ENCODE data around the gene ARFGEF3. TPM values are rescaled to one million over a fixed set of nuclear protein-coding genes. Genes with fewer than 3 reads are reported as not detected.
A peak's percentile ranks its signal among the peaks of the same experiment; 100 is the strongest.

The ARFGEF3 gene
- total RNA-seq, 1 donor from 2014 or later, result 2.0 TPM

- no peak for DNase-seq
- no peaks in the 10 kb centered on the region for H3K36me3 ChIP-seq
- H3K4me1 ChIP-seq, result peaks cover 17% of the 10 kb centered on the region
- no peak for TF ChIP-seq CTCF (IDR thresholded peaks at IDR 0.05; ENCODE audit: borderline replicate concordance)
- intact Hi-C loops (cut with micrococcal nuclease), result no loop called here
- no peak overlapping the region for H3K4me3 ChIP-seq
- peak overlapping the region; percentile 71 for H3K27ac ChIP-seq (replicated peaks)
- H3K27me3 ChIP-seq (ENCODE audit: low read depth), result no peaks in the 10 kb centered on the region
- no peaks in the 10 kb centered on the region for H3K9me3 ChIP-seq (replicated peaks)
These were observed 147.0 kb downstream of the ARFGEF3 start for GRCh38 chr6:138308731-138309110.

GRCh38 chr6:138309695-138310094, 148.0 kb downstream of the ARFGEF3 start:
- intact Hi-C loops (cut with micrococcal nuclease), result no loop called here

GRCh38 chr6:138310294-138310693, 148.6 kb downstream of the ARFGEF3 start:
- no peak overlapping the region for H3K4me3 ChIP-seq
- H3K27ac ChIP-seq (replicated peaks), result no peak overlapping the region
- intact Hi-C loops (cut with micrococcal nuclease), result no loop called here
- H3K4me1 ChIP-seq, result peaks cover 17% of the 10 kb centered on the region
- no peaks in the 10 kb centered on the region for H3K36me3 ChIP-seq
- H3K9me3 ChIP-seq (replicated peaks), result no peaks in the 10 kb centered on the region
- H3K27me3 ChIP-seq (ENCODE audit: low read depth), result no peaks in the 10 kb centered on the region
- no peak for TF ChIP-seq CTCF (IDR thresholded peaks at IDR 0.05; ENCODE audit: borderline replicate concordance)
- DNase-seq, result no peak

More at GRCh38 chr6:138309695-138310094, 148.0 kb downstream of the ARFGEF3 start:
- no peaks in the 10 kb centered on the region for H3K36me3 ChIP-seq
- no peaks in the 10 kb centered on the region for H3K9me3 ChIP-seq (replicated peaks)
- no peak for TF ChIP-seq CTCF (IDR thresholded peaks at IDR 0.05; ENCODE audit: borderline replicate concordance)
- DNase-seq, result no peak
- H3K27ac ChIP-seq (replicated peaks), result no peak overlapping the region
- no peaks in the 10 kb centered on the region for H3K27me3 ChIP-seq (ENCODE audit: low read depth)
- H3K4me1 ChIP-seq, result peaks cover 17% of the 10 kb centered on the region
- H3K4me3 ChIP-seq, result no peak overlapping the region

- no peak for TF ChIP-seq CTCF (IDR thresholded peaks at IDR 0.05; ENCODE audit: borderline replicate concordance)
- Histone ChIP-seq H3K27me3 (ENCODE audit: low read depth) (no peaks in the 10 kb centered on the region), H3K9me3 (replicated peaks) (no peaks in the 10 kb centered on the region), H3K27ac (replicated peaks) (no peak overlapping the region), H3K4me1 (peaks cover 17% of the 10 kb centered on the region), H3K36me3 (no peaks in the 10 kb centered on the region), H3K4me3 (no peak overlapping the region)
- DNase-seq, result no peak
- intact Hi-C loops (cut with micrococcal nuclease), result no loop called here
These were observed 149.1 kb downstream of the ARFGEF3 start for GRCh38 chr6:138310821-138311220.

- Histone ChIP-seq H3K4me1 (peaks cover 17% of the 10 kb centered on the region), H3K9me3 (replicated peaks) (no peaks in the 10 kb centered on the region), H3K27me3 (ENCODE audit: low read depth) (no peaks in the 10 kb centered on the region), H3K36me3 (no peaks in the 10 kb centered on the region), H3K27ac (replicated peaks) (no peak overlapping the region), H3K4me3 (no peak overlapping the region)
- no peak for DNase-seq
- intact Hi-C loops (cut with micrococcal nuclease), result no loop called here
- TF ChIP-seq CTCF (IDR thresholded peaks at IDR 0.05; ENCODE audit: borderline replicate concordance), result no peak
These were observed 149.5 kb downstream of the ARFGEF3 start for GRCh38 chr6:138311268-138311667.

Measured in left ventricle myocardium inferior (tissue), 1 donor.